ENCODE measurements around the gene DDC. TPM values are rescaled to one million over a fixed set of nuclear protein-coding genes. Genes with fewer than 3 reads are reported as not detected.

Gene DDC
- polyA plus RNA-seq, 1 experiment, result not detected

GRCh38 chr7:50544992-50545391, 20.2 kb downstream of the DDC start:
- ChIA-PET CTCF (interaction anchor here (0.6 to 0.7 kb wide), 2 partner anchors 74 to 596 kb away, joined by 3 to 5 read pairs; no protein-coding TSS in a partner anchor), POLR2A (no interaction called here)
- TF ChIP-seq, protein P1, sequence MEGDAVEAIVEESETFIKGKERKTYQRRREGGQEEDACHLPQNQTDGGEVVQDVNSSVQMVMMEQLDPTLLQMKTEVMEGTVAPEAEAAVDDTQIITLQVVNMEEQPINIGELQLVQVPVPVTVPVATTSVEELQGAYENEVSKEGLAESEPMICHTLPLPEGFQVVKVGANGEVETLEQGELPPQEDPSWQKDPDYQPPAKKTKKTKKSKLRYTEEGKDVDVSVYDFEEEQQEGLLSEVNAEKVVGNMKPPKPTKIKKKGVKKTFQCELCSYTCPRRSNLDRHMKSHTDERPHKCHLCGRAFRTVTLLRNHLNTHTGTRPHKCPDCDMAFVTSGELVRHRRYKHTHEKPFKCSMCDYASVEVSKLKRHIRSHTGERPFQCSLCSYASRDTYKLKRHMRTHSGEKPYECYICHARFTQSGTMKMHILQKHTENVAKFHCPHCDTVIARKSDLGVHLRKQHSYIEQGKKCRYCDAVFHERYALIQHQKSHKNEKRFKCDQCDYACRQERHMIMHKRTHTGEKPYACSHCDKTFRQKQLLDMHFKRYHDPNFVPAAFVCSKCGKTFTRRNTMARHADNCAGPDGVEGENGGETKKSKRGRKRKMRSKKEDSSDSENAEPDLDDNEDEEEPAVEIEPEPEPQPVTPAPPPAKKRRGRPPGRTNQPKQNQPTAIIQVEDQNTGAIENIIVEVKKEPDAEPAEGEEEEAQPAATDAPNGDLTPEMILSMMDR (IDR thresholded peaks at IDR 0.05; ENCODE audit: low read depth, low read length), result no peak
- DNase-seq (ENCODE audit: low read depth, low spot score), result no peak
- H3K4me3 ChIP-seq (ENCODE audit: low read depth, low read length), result no peak overlapping the region
- H3K27me3 ChIP-seq (ENCODE audit: control insufficient read depth, insufficient read depth, low read length), result peaks cover 5% of the 10 kb centered on the region
- no peaks in the 10 kb centered on the region for H3K9me3 ChIP-seq (ENCODE audit: control insufficient read depth, insufficient read depth, low read length)
- no peak overlapping the region for H3K27ac ChIP-seq (ENCODE audit: low read depth, low read length)

DNA sequence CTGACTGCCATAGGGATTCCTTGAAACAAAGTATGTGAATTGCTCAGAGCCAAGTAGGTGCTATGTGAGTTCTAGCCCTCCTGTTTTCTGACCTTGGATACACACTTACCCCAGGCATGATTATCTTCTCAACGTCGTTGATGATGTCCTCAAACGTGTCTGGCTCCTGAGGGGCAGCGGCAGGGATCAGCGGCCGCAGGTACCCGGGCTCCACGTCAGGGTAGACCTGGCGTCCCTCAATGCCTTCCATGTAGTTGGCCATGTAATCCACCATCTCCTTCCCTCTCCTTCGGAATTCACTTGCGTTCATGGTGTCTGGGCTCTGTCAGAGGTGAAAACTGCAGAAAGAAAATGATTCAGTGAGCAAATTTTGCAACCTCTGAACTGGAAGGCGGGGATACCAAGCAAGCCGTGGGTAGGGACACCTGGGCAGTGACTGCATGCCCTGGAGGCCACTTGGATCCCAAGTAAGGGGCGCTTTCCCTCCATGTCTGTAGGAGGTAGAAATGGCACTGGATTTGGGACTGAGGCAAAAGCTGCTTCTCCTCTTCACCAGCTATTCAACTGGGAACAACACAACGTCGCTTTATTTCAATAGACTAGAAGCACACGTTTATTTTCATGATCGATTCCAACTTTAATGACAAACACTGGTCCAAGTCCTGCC, 21.3 kb downstream of the DDC start:
- TF ChIP-seq, protein P1 (IDR thresholded peaks at IDR 0.05; ENCODE audit: low read depth, low read length), result no peak
- Histone ChIP-seq H3K4me3 (ENCODE audit: low read depth, low read length) (no peak overlapping the region), H3K27me3 (ENCODE audit: control insufficient read depth, insufficient read depth, low read length) (peaks cover 10% of the 10 kb centered on the region), H3K27ac (ENCODE audit: low read depth, low read length) (no peak overlapping the region), H3K9me3 (ENCODE audit: control insufficient read depth, insufficient read depth, low read length) (no peaks in the 10 kb centered on the region; the same call in 1 of the 2 replicates)
- CTCF ChIA-PET, result no interaction called here
- POLR2A ChIA-PET, result no interaction called here
- no peak for DNase-seq (ENCODE audit: low read depth, low spot score)

GRCh38 chr7:50542132-50542531, 23.1 kb downstream of the DDC start:
- CTCF ChIA-PET, result no interaction called here
- H3K4me3 ChIP-seq (ENCODE audit: low read depth, low read length), result no peak overlapping the region
- no peaks in the 10 kb centered on the region; the same call in 1 of the 2 replicates for H3K9me3 ChIP-seq (ENCODE audit: control insufficient read depth, insufficient read depth, low read length)
- POLR2A ChIA-PET, result interaction anchor here (0.6 kb wide), 1 partner anchor 8 kb away, joined by 3 read pairs; no protein-coding TSS in a partner anchor
- TF ChIP-seq, protein P1 (IDR thresholded peaks at IDR 0.05; ENCODE audit: low read depth, low read length), result no peak
- H3K27ac ChIP-seq (ENCODE audit: low read depth, low read length), result no peak overlapping the region
- peaks cover 10% of the 10 kb centered on the region for H3K27me3 ChIP-seq (ENCODE audit: control insufficient read depth, insufficient read depth, low read length)
- DNase-seq (ENCODE audit: low read depth, low spot score), result no peak

DNA sequence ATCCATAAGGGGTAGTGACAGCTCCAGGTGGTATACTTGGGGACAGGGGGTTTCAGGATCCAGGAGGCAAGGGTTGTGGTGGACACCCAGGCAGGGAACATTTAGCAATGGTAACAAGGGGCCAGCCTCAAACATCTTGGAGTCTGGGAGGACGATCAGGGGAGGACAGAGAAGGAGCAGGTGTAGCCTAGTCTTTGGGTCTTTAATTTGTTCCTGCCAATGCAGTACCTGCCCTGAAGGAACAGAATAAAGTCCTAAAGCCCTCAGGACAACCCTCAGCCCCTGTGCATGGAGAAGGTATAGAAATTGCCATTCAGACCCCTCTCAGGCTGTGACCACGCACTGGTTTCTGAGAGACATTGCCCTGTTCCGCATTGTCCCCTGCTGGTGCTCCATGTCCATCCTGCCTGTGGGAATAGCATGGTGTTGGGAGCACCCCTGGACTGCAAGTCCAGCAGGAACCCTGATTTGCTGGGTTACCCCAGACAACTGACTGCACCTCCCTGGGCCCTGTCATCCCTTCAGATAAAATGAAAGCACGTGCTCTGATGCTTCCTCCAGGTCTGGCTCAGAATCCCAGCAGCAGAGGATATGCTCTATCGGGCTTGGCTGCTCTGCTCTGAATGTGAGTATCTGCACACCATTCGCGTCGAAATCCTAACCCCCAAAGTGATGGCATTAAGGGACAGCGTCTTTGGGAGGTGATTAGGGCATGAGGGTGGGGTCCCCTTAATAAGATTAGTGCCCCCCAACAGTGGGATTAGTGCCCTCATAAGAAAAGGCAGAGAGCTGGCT, 24.2 kb downstream of the DDC start:
- Histone ChIP-seq H3K27ac (ENCODE audit: low read depth, low read length) (no peak overlapping the region), H3K9me3 (ENCODE audit: control insufficient read depth, insufficient read depth, low read length) (no peaks in the 10 kb centered on the region; the same call in 1 of the 2 replicates), H3K4me3 (ENCODE audit: low read depth, low read length) (no peak overlapping the region), H3K27me3 (ENCODE audit: control insufficient read depth, insufficient read depth, low read length) (peaks cover 10% of the 10 kb centered on the region)
- ChIA-PET POLR2A (interaction anchor here (0.7 kb wide), 1 partner anchor 131 kb away, joined by 3 read pairs; no protein-coding TSS in a partner anchor), CTCF (interaction anchor here (1.3 kb wide), 1 partner anchor 622 kb away, joined by 3 read pairs; no protein-coding TSS in a partner anchor)
- no peak for DNase-seq (ENCODE audit: low read depth, low spot score)
- TF ChIP-seq, protein P1 (IDR thresholded peaks at IDR 0.05; ENCODE audit: low read depth, low read length), result no peak

GRCh38 chr7:50539725-50540124, 25.5 kb downstream of the DDC start:
- H3K27ac ChIP-seq (ENCODE audit: low read depth, low read length), result no peak overlapping the region
- H3K9me3 ChIP-seq (ENCODE audit: control insufficient read depth, insufficient read depth, low read length), result no peaks in the 10 kb centered on the region; the same call in 1 of the 2 replicates
- TF ChIP-seq, protein P1 (IDR thresholded peaks at IDR 0.05; ENCODE audit: low read depth, low read length), result no peak
- H3K4me3 ChIP-seq (ENCODE audit: low read depth, low read length), result no peak overlapping the region
- POLR2A ChIA-PET, result no interaction called here
- no peak for DNase-seq (ENCODE audit: low read depth, low spot score)
- peaks cover 10% of the 10 kb centered on the region for H3K27me3 ChIP-seq (ENCODE audit: control insufficient read depth, insufficient read depth, low read length)
- CTCF ChIA-PET, result interaction anchor here (1.3 kb wide), 1 partner anchor 623 kb away, joined by 3 read pairs; no protein-coding TSS in a partner anchor

Measured in AG04450 (cell line).